ENCODE measurements around the gene LMO7.

GRCh38 chr13:75825161-75825560 lies 189.0 kb downstream of the LMO7 start:
- TF ChIP-seq POLR2A (IDR thresholded peaks at IDR 0.05), result no peak
- no peak for TF ChIP-seq CTCF (IDR thresholded peaks at IDR 0.05)
